ENCODE data around the gene OR2V2. TPM values are rescaled to one million over a fixed set of nuclear protein-coding genes. Genes with fewer than 3 reads are reported as not detected.

Gene OR2V2
- polyA plus RNA-seq, 1 donor from 2014 or later: not detected

DNA sequence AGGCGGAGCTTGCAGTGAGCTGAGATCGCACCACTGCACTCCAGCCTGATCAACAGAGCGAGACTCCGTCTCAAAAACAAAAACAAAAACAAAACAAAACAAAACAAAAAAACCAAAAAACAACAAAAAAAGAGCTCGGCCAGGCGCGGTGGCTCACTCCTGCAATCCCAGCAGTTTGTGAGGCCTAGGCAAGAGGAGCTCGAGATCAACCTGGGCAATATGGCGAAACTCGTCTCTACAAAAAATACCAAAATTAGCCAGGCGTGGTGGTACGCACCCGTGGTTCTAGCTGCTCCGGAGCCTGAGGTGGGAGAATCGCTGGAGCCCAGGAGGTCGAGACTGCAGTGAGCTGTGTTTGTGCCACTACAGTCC is 37.4 kb downstream of the OR2V2 start:
- no peak overlapping the region for H3K4me3 ChIP-seq (ENCODE audit: low read length)
- H3K4me2 ChIP-seq (ENCODE audit: low read length): no peak overlapping the region
- TF ChIP-seq TAF1 (IDR thresholded peaks at IDR 0.05; ENCODE audit: low read depth) (no peak), MXI1 (conservative IDR thresholded peaks at IDR 0.05; ENCODE audit: poor library complexity, severe bottlenecking) (no peak), RAD21 (conservative IDR thresholded peaks at IDR 0.05) (no peak), POLR2AphosphoS5 (IDR thresholded peaks at IDR 0.05) (no peak), SMC3 (conservative IDR thresholded peaks at IDR 0.05; ENCODE audit: poor library complexity) (no peak), EP300 (conservative IDR thresholded peaks at IDR 0.05; ENCODE audit: poor library complexity, severe bottlenecking) (no peak), EZH2 (IDR thresholded peaks at IDR 0.05; ENCODE audit: borderline replicate concordance, insufficient read depth, low read length, poor library complexity, severe bottlenecking) (no peak)
- TF ChIP-seq, protein P1, sequence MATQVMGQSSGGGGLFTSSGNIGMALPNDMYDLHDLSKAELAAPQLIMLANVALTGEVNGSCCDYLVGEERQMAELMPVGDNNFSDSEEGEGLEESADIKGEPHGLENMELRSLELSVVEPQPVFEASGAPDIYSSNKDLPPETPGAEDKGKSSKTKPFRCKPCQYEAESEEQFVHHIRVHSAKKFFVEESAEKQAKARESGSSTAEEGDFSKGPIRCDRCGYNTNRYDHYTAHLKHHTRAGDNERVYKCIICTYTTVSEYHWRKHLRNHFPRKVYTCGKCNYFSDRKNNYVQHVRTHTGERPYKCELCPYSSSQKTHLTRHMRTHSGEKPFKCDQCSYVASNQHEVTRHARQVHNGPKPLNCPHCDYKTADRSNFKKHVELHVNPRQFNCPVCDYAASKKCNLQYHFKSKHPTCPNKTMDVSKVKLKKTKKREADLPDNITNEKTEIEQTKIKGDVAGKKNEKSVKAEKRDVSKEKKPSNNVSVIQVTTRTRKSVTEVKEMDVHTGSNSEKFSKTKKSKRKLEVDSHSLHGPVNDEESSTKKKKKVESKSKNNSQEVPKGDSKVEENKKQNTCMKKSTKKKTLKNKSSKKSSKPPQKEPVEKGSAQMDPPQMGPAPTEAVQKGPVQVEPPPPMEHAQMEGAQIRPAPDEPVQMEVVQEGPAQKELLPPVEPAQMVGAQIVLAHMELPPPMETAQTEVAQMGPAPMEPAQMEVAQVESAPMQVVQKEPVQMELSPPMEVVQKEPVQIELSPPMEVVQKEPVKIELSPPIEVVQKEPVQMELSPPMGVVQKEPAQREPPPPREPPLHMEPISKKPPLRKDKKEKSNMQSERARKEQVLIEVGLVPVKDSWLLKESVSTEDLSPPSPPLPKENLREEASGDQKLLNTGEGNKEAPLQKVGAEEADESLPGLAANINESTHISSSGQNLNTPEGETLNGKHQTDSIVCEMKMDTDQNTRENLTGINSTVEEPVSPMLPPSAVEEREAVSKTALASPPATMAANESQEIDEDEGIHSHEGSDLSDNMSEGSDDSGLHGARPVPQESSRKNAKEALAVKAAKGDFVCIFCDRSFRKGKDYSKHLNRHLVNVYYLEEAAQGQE (IDR thresholded peaks at IDR 0.05; ENCODE audit: borderline replicate concordance): no peak
- TF ChIP-seq, protein P2, sequence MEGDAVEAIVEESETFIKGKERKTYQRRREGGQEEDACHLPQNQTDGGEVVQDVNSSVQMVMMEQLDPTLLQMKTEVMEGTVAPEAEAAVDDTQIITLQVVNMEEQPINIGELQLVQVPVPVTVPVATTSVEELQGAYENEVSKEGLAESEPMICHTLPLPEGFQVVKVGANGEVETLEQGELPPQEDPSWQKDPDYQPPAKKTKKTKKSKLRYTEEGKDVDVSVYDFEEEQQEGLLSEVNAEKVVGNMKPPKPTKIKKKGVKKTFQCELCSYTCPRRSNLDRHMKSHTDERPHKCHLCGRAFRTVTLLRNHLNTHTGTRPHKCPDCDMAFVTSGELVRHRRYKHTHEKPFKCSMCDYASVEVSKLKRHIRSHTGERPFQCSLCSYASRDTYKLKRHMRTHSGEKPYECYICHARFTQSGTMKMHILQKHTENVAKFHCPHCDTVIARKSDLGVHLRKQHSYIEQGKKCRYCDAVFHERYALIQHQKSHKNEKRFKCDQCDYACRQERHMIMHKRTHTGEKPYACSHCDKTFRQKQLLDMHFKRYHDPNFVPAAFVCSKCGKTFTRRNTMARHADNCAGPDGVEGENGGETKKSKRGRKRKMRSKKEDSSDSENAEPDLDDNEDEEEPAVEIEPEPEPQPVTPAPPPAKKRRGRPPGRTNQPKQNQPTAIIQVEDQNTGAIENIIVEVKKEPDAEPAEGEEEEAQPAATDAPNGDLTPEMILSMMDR (IDR thresholded peaks at IDR 0.05; ENCODE audit: poor library complexity, severe bottlenecking): no peak
- H3K9ac ChIP-seq (ENCODE audit: low read length): no peak overlapping the region
- H3F3A ChIP-seq (ENCODE audit: insufficient read depth, low read length, poor library complexity, severe bottlenecking): no peaks in the 10 kb centered on the region
- no peaks in the 10 kb centered on the region for H3K27me3 ChIP-seq (ENCODE audit: insufficient read depth, low read depth, low read length)
- no peaks in the 10 kb centered on the region for H3K9me3 ChIP-seq (ENCODE audit: low read length)
- H3K9me2 ChIP-seq (ENCODE audit: insufficient read depth, low read length): no peaks in the 10 kb centered on the region
- no peak overlapping the region for H2AFZ ChIP-seq (ENCODE audit: low read depth, low read length)
- H3K79me2 ChIP-seq (replicated peaks; ENCODE audit: insufficient read depth, low read length): no peaks in the 10 kb centered on the region
- no peak overlapping the region for H3K27ac ChIP-seq (ENCODE audit: low read length)
- no peaks in the 10 kb centered on the region for H3K36me3 ChIP-seq (ENCODE audit: insufficient read depth, low read length)
- no peaks in the 10 kb centered on the region for H4K20me1 ChIP-seq (ENCODE audit: insufficient read depth)

DNA sequence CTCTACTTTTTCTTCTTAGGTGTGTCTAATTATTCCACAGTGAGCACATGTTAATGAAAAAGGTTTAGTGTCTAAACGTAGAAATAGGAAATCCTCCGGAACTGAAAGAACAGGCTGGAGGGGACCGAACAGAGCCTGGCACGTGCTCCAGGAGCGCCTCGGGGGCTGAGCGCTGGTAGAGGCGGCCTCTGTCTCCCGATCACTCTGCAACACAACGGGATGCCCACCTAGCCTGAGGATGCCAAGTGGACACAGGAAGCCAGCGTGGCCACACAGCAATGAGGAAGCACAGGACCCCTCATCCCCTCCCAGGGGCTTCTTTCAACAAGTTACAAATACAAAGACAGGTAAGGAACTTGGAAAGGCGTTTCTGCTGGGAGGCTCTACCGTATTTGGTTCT is 38.2 kb downstream of the OR2V2 start:
- Histone ChIP-seq H3F3A (ENCODE audit: insufficient read depth, low read length, poor library complexity, severe bottlenecking) (peaks cover 2% of the 10 kb centered on the region), H3K4me2 (ENCODE audit: low read length) (no peak overlapping the region), H3K4me3 (ENCODE audit: low read length) (no peak overlapping the region), H3K27me3 (ENCODE audit: insufficient read depth, low read depth, low read length) (no peaks in the 10 kb centered on the region), H3K9me3 (ENCODE audit: low read length) (no peaks in the 10 kb centered on the region), H3K9me2 (ENCODE audit: insufficient read depth, low read length) (no peaks in the 10 kb centered on the region), H4K20me1 (ENCODE audit: insufficient read depth) (no peaks in the 10 kb centered on the region), H3K36me3 (ENCODE audit: insufficient read depth, low read length) (no peaks in the 10 kb centered on the region), H3K27ac (ENCODE audit: low read length) (no peak overlapping the region), H2AFZ (ENCODE audit: low read depth, low read length) (no peak overlapping the region), H3K9ac (ENCODE audit: low read length) (no peak overlapping the region), H3K79me2 (replicated peaks; ENCODE audit: insufficient read depth, low read length) (no peaks in the 10 kb centered on the region)
- no peak for TF ChIP-seq POLR2AphosphoS5 (IDR thresholded peaks at IDR 0.05)
- TF ChIP-seq, protein P1 (IDR thresholded peaks at IDR 0.05; ENCODE audit: borderline replicate concordance): no peak
- TF ChIP-seq TAF1 (IDR thresholded peaks at IDR 0.05; ENCODE audit: low read depth): no peak
- no peak for TF ChIP-seq RAD21 (conservative IDR thresholded peaks at IDR 0.05)
- no peak for TF ChIP-seq SMC3 (conservative IDR thresholded peaks at IDR 0.05; ENCODE audit: poor library complexity)
